Esophagus squamous epithelium (tissue), 4 donors: ENCODE results near the gene TUBB1.

Experiments
- CTCF ChIP-seq, 6 experiments: fragments of 450-650 bp in 4 of 6; fragments of 200-600 bp in 2 of 6; sonication (generic) in 2 of 6; IDR thresholded peaks; one replicate each; pipeline ENCODE4 v1.5.1; 2016 to 2019; ENCODE audit warnings: antibody characterized with exemption in 6 of 6, mild to moderate bottlenecking in 4 of 6, moderate library complexity in 4 of 6
- POLR2A ChIP-seq, 4 donors: fragments of 450-650 bp; IDR thresholded peaks; one replicate each; pipeline ENCODE4 v1.6.1; 2017; ENCODE audit warnings: antibody characterized with exemption in 4 of 4, mild to moderate bottlenecking in 4 of 4, moderate library complexity in 3 of 4

GRCh38 chr20:59015812-59016711 is 3.2 kb upstream of the TUBB1 start:
- TF ChIP-seq POLR2A (IDR thresholded peaks at IDR 0.05) (no peak), CTCF (IDR thresholded peaks at IDR 0.05) (no peak)
